HG03066 (cell line): Measurements from ENCODE around the gene ELAVL1.
"Not testable (repeated sequence)": the region's sequence is repeated elsewhere in the genome, so short reads cannot be mapped to it uniquely, and the experiment has no call there.

Experiments
- ATAC-seq: cut with Tn5 transposase; IDR thresholded peaks from one replicate; pipeline ENCODE4 v1.9.1; 2021; ENCODE audit warnings: low read depth; ENCODE audit not compliant: unreplicated experiment

The ELAVL1 gene

GRCh38 chr19:7943444-7944176, 61.8 kb downstream of the ELAVL1 start, which contains the start of gene TIMM44:
Gene TIMM44 (minus strand): TSS chr19:7943666. CDS start chr19:7943651, 15 bp downstream.
- ATAC-seq, result peak; percentile 94

- peak; percentile 4 for ATAC-seq
These were observed 62.4 kb downstream of the ELAVL1 start for GRCh38 chr19:7942981-7943443.

- no peak for ATAC-seq
These were observed 63.4 kb downstream of the ELAVL1 start for GRCh38 chr19:7941895-7942596.

- ATAC-seq, result no peak
These were observed 64.6 kb downstream of the ELAVL1 start for GRCh38 chr19:7940841-7941240.

GRCh38 chr19:7934766-7935165, 70.7 kb downstream of the ELAVL1 start:
- no peak for ATAC-seq

- no peak for ATAC-seq
These were observed 71.4 kb downstream of the ELAVL1 start for GRCh38 chr19:7933828-7934725.

GRCh38 chr19:7933411-7933810, 72.0 kb downstream of the ELAVL1 start:
- no peak for ATAC-seq

- ATAC-seq, result no peak
These were observed 72.5 kb downstream of the ELAVL1 start for GRCh38 chr19:7932930-7933300.

GRCh38 chr19:7932276-7932929, 73.0 kb downstream of the ELAVL1 start:
- ATAC-seq, result no peak

- ATAC-seq, result no peak
These were observed 74.0 kb downstream of the ELAVL1 start for GRCh38 chr19:7931221-7932061.

GRCh38 chr19:7930765-7931164, 74.7 kb downstream of the ELAVL1 start:
- ATAC-seq, result no peak

- ATAC-seq, result not testable (repeated sequence)
These were observed 75.4 kb downstream of the ELAVL1 start for GRCh38 chr19:7930030-7930429.

- ATAC-seq, result no peak
These were observed 76.4 kb downstream of the ELAVL1 start for GRCh38 chr19:7928741-7929701.

GRCh38 chr19:7928334-7928706, 77.1 kb downstream of the ELAVL1 start:
- no peak for ATAC-seq

- no peak for ATAC-seq
These were observed 77.7 kb downstream of the ELAVL1 start for GRCh38 chr19:7927605-7928333.

- ATAC-seq, result no peak
These were observed 78.5 kb downstream of the ELAVL1 start for GRCh38 chr19:7926727-7927604.
